Stimulated activated CD4-positive, alpha-beta T cell treated with anti-CD3 and anti-CD28 coated beads, Interleukin-4, amount 100 ng/mL, for 24 hours (primary cell): ENCODE results near the gene RBM17.
"Not testable (repeated sequence)": the region's sequence is repeated elsewhere in the genome, so short reads cannot be mapped to it uniquely, and the experiment has no call there.

ENCODE experiments used
- DNase-seq: peaks from one replicate; pipeline ENCODE4 v3.0.0-alpha.2; 2020

Gene RBM17

DNA sequence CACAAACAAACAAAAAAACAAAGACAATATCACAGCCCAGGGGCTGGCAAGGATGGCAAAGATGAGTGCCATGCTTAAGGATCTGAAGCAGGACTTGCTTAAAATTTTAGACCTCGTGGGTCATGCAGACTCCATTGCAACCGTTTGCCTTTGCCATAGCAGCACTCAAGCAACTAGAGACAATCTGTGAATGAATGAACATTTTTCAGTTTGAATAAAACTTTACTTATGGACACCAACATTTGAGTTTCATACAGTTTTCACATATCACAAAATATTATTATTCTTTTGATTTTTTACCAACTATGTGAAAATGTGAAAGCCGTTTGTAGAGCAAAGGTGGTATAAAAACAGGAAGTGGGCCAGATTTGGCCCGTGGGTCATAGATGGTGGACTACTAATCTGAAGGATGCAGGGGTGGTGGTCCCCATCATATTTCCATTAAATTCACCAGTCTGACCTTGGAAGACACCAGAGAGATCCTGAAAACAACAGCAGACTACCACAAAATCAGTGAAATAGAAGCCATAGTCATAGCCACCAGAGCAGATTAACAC lies 8.3 kb upstream of the RBM17 start:
- DNase-seq, result no peak

GRCh38 chr10:6082496-6083395 lies 6.1 kb upstream of the RBM17 start:
- DNase-seq, result no peak

DNA sequence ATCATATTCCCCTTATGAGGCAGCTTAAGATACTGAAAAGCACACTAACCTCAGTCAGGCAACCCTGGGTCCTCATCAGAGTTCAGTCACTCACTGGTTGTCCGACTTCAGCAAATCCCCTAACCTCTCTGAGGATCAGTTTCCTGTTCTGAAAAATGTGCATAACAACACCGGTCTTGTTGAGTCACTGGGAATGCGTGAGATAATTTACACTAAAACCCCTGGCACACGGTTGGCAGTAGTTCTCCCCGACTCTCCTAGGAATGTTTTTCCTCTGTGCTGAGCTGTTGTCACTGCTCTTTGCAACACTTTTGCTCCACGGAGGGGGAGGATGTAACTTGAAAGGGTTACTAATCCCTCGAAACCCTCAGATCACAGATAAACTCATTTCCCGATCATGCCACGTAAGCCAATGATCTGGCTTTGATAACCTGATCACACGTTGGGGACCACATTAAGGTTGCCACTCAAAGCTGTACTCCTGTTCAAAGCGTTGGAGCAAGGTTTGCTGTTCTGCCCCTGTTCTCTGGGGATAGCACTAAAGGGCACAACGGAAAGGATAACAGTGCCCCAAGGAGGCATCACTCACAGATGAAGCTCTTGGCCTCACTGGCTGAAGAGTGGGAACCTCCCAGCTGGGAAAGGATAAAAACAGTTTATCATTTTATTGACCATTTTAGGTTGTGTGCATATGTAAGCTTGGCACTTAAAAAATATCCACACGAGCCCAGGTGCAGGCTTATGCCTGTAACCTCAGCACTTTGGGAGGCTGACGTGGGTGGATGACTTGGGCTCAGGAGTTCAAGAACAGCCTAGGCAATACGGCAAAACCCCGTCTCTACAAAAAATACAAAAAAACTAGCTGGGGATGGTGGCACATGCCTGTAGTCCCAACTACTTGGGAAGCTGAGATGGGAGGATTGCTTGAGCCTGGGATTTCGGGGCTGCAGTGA lies 5.0 kb upstream of the RBM17 start:
- DNase-seq, result peak; percentile 82

- DNase-seq, result peak; percentile 90
These were observed 2.2 kb upstream of the RBM17 start for GRCh38 chr10:6086375-6087233.

DNA sequence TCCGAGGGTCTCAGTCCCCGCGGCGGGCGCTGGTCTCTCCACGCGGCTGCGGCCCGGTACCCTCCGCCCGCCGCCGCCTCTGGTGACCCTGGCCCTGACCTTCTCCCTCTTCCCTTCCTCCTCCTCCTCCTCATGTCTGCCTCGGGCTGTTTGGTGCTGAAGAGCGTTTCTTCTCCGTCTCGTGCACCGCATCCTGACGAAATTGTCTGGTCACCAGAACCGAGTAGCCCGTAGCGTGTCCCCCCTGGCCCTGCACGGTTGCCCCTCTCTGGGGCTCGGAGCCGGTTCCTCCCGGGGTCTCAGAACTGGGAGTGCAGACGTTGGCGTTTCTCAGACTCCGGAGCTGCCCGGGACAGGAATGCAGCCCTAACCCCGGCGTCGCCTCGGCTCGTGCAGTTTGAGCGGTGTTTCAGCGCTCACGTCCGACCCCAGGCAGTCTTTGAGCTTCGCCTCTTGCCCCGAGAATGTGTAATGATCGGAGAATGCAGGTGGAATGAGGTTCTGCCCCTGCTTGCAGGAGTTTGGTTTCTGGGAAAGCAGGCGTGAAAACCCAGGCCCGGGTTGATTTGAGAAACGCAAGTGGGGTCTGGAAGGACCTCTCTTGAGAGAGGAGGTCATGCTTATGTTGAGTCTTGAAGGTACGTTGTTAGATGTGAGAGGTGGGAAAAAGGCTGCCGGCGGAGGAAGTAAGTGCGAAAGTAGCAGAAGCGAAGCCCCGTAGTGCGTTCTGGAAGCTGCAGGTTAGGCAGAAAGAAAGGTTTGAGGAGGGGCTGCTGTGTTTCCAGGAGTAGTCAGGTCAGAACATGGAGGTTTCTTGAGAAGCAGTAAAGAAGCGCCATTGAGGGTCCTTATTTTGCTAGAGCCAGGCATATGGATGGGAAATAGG lies 743 bp downstream of the RBM17 start:
- peak; percentile 28 for DNase-seq

DNA sequence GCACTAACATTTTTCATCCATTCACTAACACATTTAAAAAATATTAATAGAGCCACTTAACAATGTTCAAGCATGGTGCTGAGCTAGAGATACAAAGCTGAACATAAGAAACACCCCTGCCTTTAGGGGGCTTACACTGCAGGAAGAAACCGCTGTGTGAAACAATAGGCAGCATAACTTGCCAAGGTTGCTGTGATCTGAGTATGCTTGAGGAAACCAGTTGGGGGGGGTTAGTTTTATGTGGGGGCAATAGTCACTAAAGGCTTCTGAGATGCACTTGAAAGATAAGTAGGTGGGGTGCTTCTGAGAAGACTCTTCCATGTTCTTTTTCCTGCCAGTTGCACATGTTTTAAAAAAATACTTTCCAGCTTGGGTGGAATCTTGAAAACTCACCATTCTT lies 2.8 kb downstream of the RBM17 start:
- DNase-seq, result no peak

- DNase-seq, result no peak
These were observed 3.9 kb downstream of the RBM17 start for GRCh38 chr10:6092731-6093130.

DNA sequence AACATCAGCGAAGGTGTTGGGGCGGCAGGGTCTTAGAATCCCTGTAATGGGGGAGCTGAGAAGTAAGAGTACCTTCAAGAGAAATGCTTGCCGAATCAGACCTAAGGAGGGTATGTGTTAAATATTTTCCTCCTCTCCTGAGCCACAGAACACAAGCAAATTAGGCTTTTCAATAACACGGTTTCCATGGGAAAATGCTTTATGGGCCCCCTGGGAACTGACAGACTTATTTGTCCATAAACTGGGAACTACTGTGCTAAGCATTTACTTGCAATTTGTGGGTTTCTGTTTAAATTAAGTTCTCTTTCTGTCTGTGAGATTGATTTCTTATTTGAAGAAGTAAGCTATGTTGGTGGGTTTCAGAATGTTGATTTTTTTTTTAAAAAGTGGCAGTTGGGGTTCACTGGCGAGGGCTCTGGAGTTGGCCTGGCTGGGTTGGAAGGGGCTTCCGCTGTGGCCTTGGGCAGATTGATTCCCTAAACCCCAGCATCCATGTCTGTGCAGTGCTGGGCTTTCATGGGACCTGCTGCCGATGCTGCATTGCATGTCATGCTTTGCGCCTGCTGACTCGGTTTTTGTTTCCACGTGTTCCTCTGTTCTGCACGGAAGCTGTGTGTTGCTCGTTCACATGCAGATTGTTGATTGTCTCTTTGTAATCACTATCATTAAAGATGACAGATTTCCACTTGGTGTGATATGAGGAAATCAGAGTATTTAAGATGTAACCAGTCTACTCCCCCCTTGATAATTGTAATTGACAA lies 7.2 kb downstream of the RBM17 start:
- DNase-seq, result no peak

- DNase-seq, result no peak
These were observed 8.2 kb downstream of the RBM17 start for GRCh38 chr10:6097063-6097462.

GRCh38 chr10:6098156-6098555 lies 9.3 kb downstream of the RBM17 start:
- DNase-seq, result no peak

- DNase-seq, result no peak
These were observed 11.5 kb downstream of the RBM17 start for GRCh38 chr10:6100370-6100769.

- DNase-seq, result no peak
These were observed 12.3 kb downstream of the RBM17 start for GRCh38 chr10:6101181-6101580.

DNA sequence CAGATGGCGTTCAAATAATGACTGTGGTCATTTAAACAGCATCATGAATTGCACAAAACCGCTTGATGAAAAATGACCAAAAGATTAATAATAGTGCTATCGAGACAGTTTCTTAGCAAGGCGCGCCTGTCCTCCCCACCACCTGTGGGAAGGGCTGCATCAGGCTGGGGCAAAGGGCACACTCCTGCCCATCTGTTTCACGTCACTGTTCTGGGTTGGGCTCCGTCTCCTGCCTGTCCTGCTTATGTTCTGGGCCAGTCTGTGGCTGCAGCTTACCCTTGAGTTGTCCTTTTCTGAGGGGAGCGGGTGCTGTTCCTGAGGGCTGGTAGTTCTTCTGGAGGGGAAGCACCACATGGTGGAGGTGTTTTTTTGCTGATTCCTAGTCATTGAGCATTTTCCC lies 13.3 kb downstream of the RBM17 start:
- no peak for DNase-seq

DNA sequence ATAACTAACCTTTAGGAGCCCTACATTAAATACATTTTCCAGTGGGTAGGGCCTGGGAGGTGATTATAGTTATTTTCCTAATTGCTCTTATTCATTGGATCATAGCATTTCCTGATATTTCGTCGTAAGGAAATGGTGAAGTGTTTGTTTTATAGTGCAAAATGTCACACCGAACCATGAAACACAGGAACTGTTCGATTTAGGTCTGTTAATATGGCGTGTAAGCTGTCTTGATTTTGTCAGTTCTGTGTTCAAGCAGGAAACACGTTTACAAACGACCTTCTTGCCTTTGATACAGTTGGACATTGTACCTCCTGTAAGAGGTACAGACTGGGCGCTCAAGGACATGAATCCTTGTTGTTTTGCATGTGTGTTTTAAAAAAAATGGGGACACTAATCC lies 14.8 kb downstream of the RBM17 start:
- no peak for DNase-seq

GRCh38 chr10:6107616-6108015 lies 18.8 kb downstream of the RBM17 start:
- not testable (repeated sequence) for DNase-seq

- DNase-seq, result no peak
These were observed 19.2 kb downstream of the RBM17 start for GRCh38 chr10:6108072-6108471.

DNA sequence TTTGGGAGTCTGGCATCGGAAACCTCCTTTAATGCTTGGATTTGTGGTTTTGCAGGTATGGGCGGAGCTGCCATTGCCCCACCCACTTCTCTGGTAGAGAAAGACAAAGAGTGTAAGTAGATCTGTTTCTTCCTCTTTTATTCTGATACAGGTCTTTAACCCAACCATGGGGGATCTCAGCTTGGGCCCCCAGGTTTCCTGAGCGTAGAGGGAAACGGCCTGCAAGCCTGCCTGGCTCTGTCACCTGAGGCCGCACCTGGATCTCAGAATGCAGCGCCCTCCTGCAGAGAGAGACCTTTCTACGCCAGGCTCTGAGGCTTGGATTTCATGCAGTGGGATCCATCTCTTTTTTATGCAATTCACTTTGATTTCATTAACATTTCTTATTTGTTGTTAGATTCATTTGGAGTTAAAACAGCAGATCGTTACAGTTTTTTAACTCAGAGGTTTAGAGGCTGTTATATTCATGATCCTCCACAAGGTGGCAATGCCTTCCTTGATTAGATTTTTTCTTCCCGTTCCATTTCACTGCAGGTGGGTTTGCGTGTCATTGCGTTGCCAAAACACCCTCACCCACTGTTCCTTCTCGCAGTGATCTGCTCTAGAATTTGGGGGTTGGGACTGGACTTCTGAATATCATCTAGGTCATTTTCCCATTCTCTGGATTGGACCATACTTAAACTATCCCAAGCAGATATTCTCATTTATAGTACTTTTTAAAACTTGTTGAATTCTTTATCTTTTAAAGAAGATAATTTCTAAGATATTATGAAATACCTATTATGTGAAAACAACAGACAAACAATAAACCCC lies 20.0 kb downstream of the RBM17 start:
- peak; percentile 47 for DNase-seq

DNA sequence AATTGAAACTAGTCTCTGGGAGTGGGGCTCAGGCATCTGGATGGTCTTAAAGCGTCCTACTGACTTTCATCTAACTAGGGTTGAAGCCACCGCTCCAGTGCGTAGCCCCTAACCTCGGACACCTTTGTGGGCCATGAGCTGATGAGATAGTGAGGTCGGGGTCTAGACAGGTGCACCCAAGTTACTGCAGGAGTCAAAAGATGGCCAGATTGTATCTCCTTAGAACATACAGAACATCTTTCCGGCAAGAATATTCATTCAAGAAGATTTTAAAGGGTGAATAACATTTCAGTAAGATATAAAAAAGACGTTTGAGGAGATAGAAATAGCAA lies 20.6 kb downstream of the RBM17 start:
- no peak for DNase-seq

GRCh38 chr10:6110136-6110535 lies 21.3 kb downstream of the RBM17 start:
- DNase-seq, result no peak

- DNase-seq, result no peak
These were observed 24.1 kb downstream of the RBM17 start for GRCh38 chr10:6112893-6113292.
